IMR-90 (cell line): Measurements from ENCODE around the gene NUDT3. TPM values are rescaled to one million over a fixed set of nuclear protein-coding genes. Genes with fewer than 3 reads are reported as not detected.

Experiments
- ATAC-seq: fragments of 200-7000 bp; cut with Tn5 transposase; 2 replicates; pipeline ENCODE4 v1.9.1; 2020; ENCODE audit warnings: low read depth, mild to moderate bottlenecking, moderate library complexity
- BruUV-seq: library from RNA; stranded (reverse); fragments of 400-500 nt; replicated peaks from 2 replicates; lab custom pipeline; 2021; lab: Mats Ljungman, UMichigan
- CTCF ChIA-PET: fragments of 300-600 bp; formaldehyde crosslinking; extraction: SDS; loops from one replicate; lab custom pipeline; 2021; ENCODE audit warnings: antibody characterized with exemption; lab: Yijun Ruan, JAX
- POLR2A ChIA-PET: fragments of 300-600 bp; sonication (Branson Sonifier 250); formaldehyde crosslinking; loops from one replicate; lab custom pipeline; 2022; ENCODE audit warnings: antibody characterized with exemption; ENCODE audit not compliant: unreplicated experiment; lab: Charles Lee
- DNase-seq: peaks from one replicate; pipeline ENCODE4 v3.0.0; 2013
- H2AFZ ChIP-seq: replicated peaks from 2 replicates; pipeline ENCODE3; 2013; ENCODE audit warnings: low read length, mild to moderate bottlenecking; ENCODE audit not compliant: poor library complexity
- H2AK5ac ChIP-seq: 2 replicates; pipeline ENCODE4 v1.6.1; 2013; ENCODE audit warnings: low read depth, low read length, inconsistent platforms
- H2AK9ac ChIP-seq: replicated peaks from 2 replicates; pipeline ENCODE3; 2013; ENCODE audit warnings: mild to moderate bottlenecking, low read depth, low read length, moderate library complexity; ENCODE audit not compliant: poor library complexity
- H2BK120ac ChIP-seq: 2 replicates; pipeline ENCODE4 v1.6.1; 2013; ENCODE audit warnings: low read depth, low read length, inconsistent platforms
- H2BK15ac ChIP-seq: 3 replicates; pipeline ENCODE4 v1.6.1; 2013; ENCODE audit warnings: low read depth, low read length, inconsistent platforms
- H2BK20ac ChIP-seq: 2 replicates; pipeline ENCODE4 v1.6.1; 2013; ENCODE audit warnings: low read depth, mild to moderate bottlenecking, inconsistent platforms, low read length, moderate library complexity
- H2BK5ac ChIP-seq: 2 replicates; pipeline ENCODE4 v1.6.1; 2013; ENCODE audit warnings: mild to moderate bottlenecking, low read depth, low read length, inconsistent platforms; ENCODE audit not compliant: poor library complexity, severe bottlenecking
- H3K14ac ChIP-seq: replicated peaks from 2 replicates; pipeline ENCODE4 v1.6.1; 2013; ENCODE audit warnings: low read depth, low read length, inconsistent platforms
- H3K18ac ChIP-seq: 2 replicates; pipeline ENCODE4 v1.6.1; 2013; ENCODE audit warnings: low read depth, low read length, control low read depth
- H3K23ac ChIP-seq: 2 replicates; pipeline ENCODE4 v1.6.1; 2013; ENCODE audit warnings: low read depth, low read length, inconsistent platforms
- H3K27ac ChIP-seq: 2 replicates; pipeline ENCODE4 v1.5.1; 2013; ENCODE audit warnings: mild to moderate bottlenecking, control low read depth, low read length; ENCODE audit not compliant: insufficient read depth
- H3K27me3 ChIP-seq: 2 replicates; pipeline ENCODE4 v1.6.1; 2013; ENCODE audit warnings: low read length; ENCODE audit not compliant: control insufficient read depth, insufficient read depth
- H3K36me3 ChIP-seq: 2 replicates; pipeline ENCODE4 v1.6.1; 2013; ENCODE audit warnings: low read length, mixed read lengths; ENCODE audit not compliant: control insufficient read depth, insufficient read depth
- H3K4ac ChIP-seq: 2 replicates; pipeline ENCODE4 v1.6.1; 2013; ENCODE audit warnings: low read depth, low read length, inconsistent platforms
- H3K4me1 ChIP-seq: 2 replicates; pipeline ENCODE4 v1.6.1; 2013; ENCODE audit warnings: low read length, mixed read lengths; ENCODE audit not compliant: control insufficient read depth, insufficient read depth
- H3K4me2 ChIP-seq: 2 replicates; pipeline ENCODE4 v1.6.1; 2013; ENCODE audit warnings: low read depth, mild to moderate bottlenecking, control low read depth, low read length, moderate library complexity
- H3K4me3 ChIP-seq: 2 replicates; pipeline ENCODE4 v1.5.1; 2013; ENCODE audit warnings: low read depth, mild to moderate bottlenecking, control low read depth, low read length, moderate library complexity; ENCODE audit not compliant: insufficient read depth
- H3K56ac ChIP-seq: 2 replicates; pipeline ENCODE4 v1.6.1; 2013; ENCODE audit warnings: low read length, inconsistent platforms; ENCODE audit not compliant: insufficient read depth; ENCODE audit errors: extremely low read depth
- H3K79me1 ChIP-seq, 2 experiments: 2 replicates each; pipeline ENCODE4 v1.6.1; 2013; ENCODE audit warnings: low read length in 2 of 2, inconsistent platforms in 1 of 2, low read depth in 1 of 2
- H3K9ac ChIP-seq: 2 replicates; pipeline ENCODE4 v1.6.1; 2013; ENCODE audit warnings: low read depth, low read length, control low read depth
- H3K9me1 ChIP-seq: 2 replicates; pipeline ENCODE4 v1.6.1; 2013; ENCODE audit warnings: low read length, inconsistent platforms; ENCODE audit not compliant: insufficient read depth
- H3K9me3 ChIP-seq: 2 replicates; pipeline ENCODE4 v1.6.1; 2013; ENCODE audit warnings: low read length; ENCODE audit not compliant: control insufficient read depth, insufficient read depth
- H4K20me1 ChIP-seq: 2 replicates; pipeline ENCODE4 v1.6.1; 2013; ENCODE audit warnings: low read length, inconsistent platforms; ENCODE audit not compliant: insufficient read depth
- H4K5ac ChIP-seq: 2 replicates; pipeline ENCODE4 v1.6.1; 2013; ENCODE audit warnings: mild to moderate bottlenecking, low read depth, low read length, control low read depth
- H4K8ac ChIP-seq, 2 experiments: 2 replicates each; pipeline ENCODE4 v1.6.1; 2013; ENCODE audit warnings: low read depth in 2 of 2, low read length in 2 of 2, control low read depth in 1 of 2, inconsistent platforms in 1 of 2
- H4K91ac ChIP-seq: 2 replicates; pipeline ENCODE4 v1.6.1; 2013; ENCODE audit warnings: low read depth, low read length, inconsistent platforms; ENCODE audit not compliant: insufficient read depth
- BHLHE40 ChIP-seq: fragments of 150-350 bp; IDR thresholded peaks from 2 replicates; pipeline ENCODE4 v1.6.1; 2016; ENCODE audit warnings: mild to moderate bottlenecking, low read depth, low read length
- CEBPB ChIP-seq: IDR thresholded peaks from 2 replicates; pipeline ENCODE4 v1.6.1; 2012; ENCODE audit warnings: low read depth, low read length, improper control_type of control experiment
- CHD1 ChIP-seq: IDR thresholded peaks from 2 replicates; pipeline ENCODE4 v1.6.1; 2012; ENCODE audit warnings: low read depth, low read length, improper control_type of control experiment
- MAFK ChIP-seq: IDR thresholded peaks from 2 replicates; pipeline ENCODE4 v1.6.1; 2012; ENCODE audit warnings: low read depth, low read length, improper control_type of control experiment
- MAZ ChIP-seq: IDR thresholded peaks from 2 replicates; pipeline ENCODE4 v1.6.1; 2012; ENCODE audit warnings: low read depth, mild to moderate bottlenecking, low read length, improper control_type of control experiment, moderate library complexity, borderline replicate concordance
- MXI1 ChIP-seq: IDR thresholded peaks from 2 replicates; pipeline ENCODE4 v1.6.1; 2012; ENCODE audit warnings: low read depth, mild to moderate bottlenecking, low read length, moderate library complexity, borderline replicate concordance
- NFE2L2 ChIP-seq: fragments of 150-350 bp; IDR thresholded peaks from 2 replicates; pipeline ENCODE4 v1.6.1; 2016; ENCODE audit warnings: low read depth, mild to moderate bottlenecking, low read length
- POLR2A ChIP-seq: IDR thresholded peaks from 2 replicates; pipeline ENCODE4 v1.6.1; 2012; ENCODE audit warnings: mild to moderate bottlenecking, low read depth, low read length
- RCOR1 ChIP-seq: IDR thresholded peaks from 2 replicates; pipeline ENCODE4 v1.6.1; 2012; ENCODE audit warnings: mild to moderate bottlenecking, low read length, improper control_type of control experiment; ENCODE audit not compliant: insufficient replicate concordance
- SMC3 ChIP-seq: fragments of 150-350 bp; IDR thresholded peaks from 2 replicates; pipeline ENCODE4 v1.6.1; 2016; ENCODE audit warnings: low read depth, mild to moderate bottlenecking, antibody characterized with exemption, low read length, moderate library complexity
- WGBS, 2 experiments: methylation state at CpG; one replicate each; pipeline versions ENCODE4 v1.1.5 to v1.1.7; 2013; ENCODE audit warnings: missing lambda C conversion rate in 2 of 2; ENCODE audit not compliant: insufficient read length in 1 of 2; ENCODE audit errors: extremely low coverage in 2 of 2; 5-methylcytosine and 5-hydroxymethylcytosine counted together
- dilution Hi-C: fragments of 300-500 bp; cut with HindIII; formaldehyde crosslinking; loops from one replicate; pipeline ENCODE4 v1.14.3; 2018; ENCODE audit warnings: low sequenced_read_pairs; ENCODE audit not compliant: unreplicated experiment
- in situ Hi-C: fragments of 300-500 bp; cut with MboI; formaldehyde crosslinking; loops from 3 replicates; pipeline ENCODE4 v1.14.3; 2019; ENCODE audit warnings: low sequenced_read_pairs, inconsistent platforms, mixed read lengths
- intact Hi-C: fragments of 100-400 bp; cut with micrococcal nuclease; formaldehyde crosslinking; loops from 2 replicates; pipeline ENCODE4 v1.10.0; 2022
- polyA plus RNA-seq, 3 experiments: library from polyadenylated mRNA; depleted of rRNA; stranded (reverse); fragments of >200 nt; gene quantifications; 2 replicates each; pipeline ENCODE4 v1.2.3, GENCODE V29; 2012; ENCODE audit warnings: low replicate concordance in 1 of 3
- total RNA-seq: library from RNA; depleted of rRNA; stranded (reverse); fragments of >200 nt; gene quantifications from 2 replicates; pipeline ENCODE4 v1.2.3, GENCODE V29; 2012
- TF ChIP-seq, protein P1 (sequence below): conservative IDR thresholded peaks from 2 replicates; pipeline ENCODE4 v1.5.1; 2012; ENCODE audit warnings: mild to moderate bottlenecking, low read depth, low read length, improper control_type of control experiment
- TF ChIP-seq, protein P2 (sequence below): fragments of 150-350 bp; IDR thresholded peaks from 2 replicates; pipeline ENCODE4 v1.6.1; 2017; ENCODE audit warnings: mild to moderate bottlenecking, antibody characterized with exemption, low read length, low read depth

Gene NUDT3
- total and polyA plus RNA-seq, 2 of the 4 experiments (the other 2 are of a cell fraction) = 10.1 to 17.2 TPM

DNA sequence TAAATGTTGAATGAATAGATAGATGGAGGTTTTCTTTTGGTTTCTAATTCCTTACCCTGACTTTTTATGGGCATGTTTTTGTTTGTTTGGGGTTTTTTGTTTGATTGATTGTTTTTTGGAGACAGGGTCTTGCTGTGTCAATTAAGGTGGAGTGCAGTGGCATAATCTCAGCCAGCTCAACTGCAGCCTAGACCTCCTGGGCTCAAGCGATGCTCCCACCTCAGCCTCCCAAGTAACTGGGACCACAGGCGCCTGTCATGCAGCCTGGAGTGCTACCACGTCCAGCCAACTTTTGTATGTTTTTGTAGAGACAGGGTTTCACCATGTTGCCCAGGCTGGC lies 1.5 kb upstream of the NUDT3 start:
- H3K9ac ChIP-seq = no peak overlapping the region
- H3K27ac ChIP-seq = no peak overlapping the region
- no peak for ATAC-seq
- no CpG with 5 or more reads among the region's 3 CpGs for WGBS, 2 experiments
- H3K14ac ChIP-seq = no peak overlapping the region
- H3K79me1 ChIP-seq = peaks cover 2 to 23% of the 10 kb centered on the region in 2 experiments
- no peak overlapping the region for H4K5ac ChIP-seq
- no peak overlapping the region for H2BK15ac ChIP-seq
- no peak overlapping the region for H3K23ac ChIP-seq
- no peak overlapping the region for H3K18ac ChIP-seq
- no peaks in the 10 kb centered on the region for H3K4me1 ChIP-seq
- dilution Hi-C loops (no loop called here), in situ Hi-C loops (no loop called here), intact Hi-C loops (loop anchor here (2.0 to 5.0 kb wide), 2 partner anchors 87 to 215 kb away; no protein-coding TSS in a partner anchor)
- BruUV-seq = no TSS peak
- H3K36me3 ChIP-seq = no peaks in the 10 kb centered on the region
- H3K9me1 ChIP-seq = peaks cover 2% of the 10 kb centered on the region; the same call in 1 of the 2 replicates
- CTCF ChIA-PET = interaction anchor here (0.5 to 1.0 kb wide), 2 partner anchors 50 to 128 kb away, joined by 3 to 5 read pairs; no protein-coding TSS in a partner anchor
- no peak overlapping the region for H3K4me3 ChIP-seq
- H2AK9ac ChIP-seq = no peak overlapping the region
- H4K8ac ChIP-seq = no peak overlapping the region
- peaks cover 11% of the 10 kb centered on the region; the same call in 1 of the 2 replicates for H4K20me1 ChIP-seq
- no peaks in the 10 kb centered on the region for H3K9me3 ChIP-seq
- no peak overlapping the region for H2BK20ac ChIP-seq
- H3K4ac ChIP-seq = no peak overlapping the region
- POLR2A ChIA-PET = interaction anchor here (0.6 kb wide), 1 partner anchor 18 kb away, joined by 6 read pairs; no protein-coding TSS in a partner anchor
- TF ChIP-seq, protein P1, sequence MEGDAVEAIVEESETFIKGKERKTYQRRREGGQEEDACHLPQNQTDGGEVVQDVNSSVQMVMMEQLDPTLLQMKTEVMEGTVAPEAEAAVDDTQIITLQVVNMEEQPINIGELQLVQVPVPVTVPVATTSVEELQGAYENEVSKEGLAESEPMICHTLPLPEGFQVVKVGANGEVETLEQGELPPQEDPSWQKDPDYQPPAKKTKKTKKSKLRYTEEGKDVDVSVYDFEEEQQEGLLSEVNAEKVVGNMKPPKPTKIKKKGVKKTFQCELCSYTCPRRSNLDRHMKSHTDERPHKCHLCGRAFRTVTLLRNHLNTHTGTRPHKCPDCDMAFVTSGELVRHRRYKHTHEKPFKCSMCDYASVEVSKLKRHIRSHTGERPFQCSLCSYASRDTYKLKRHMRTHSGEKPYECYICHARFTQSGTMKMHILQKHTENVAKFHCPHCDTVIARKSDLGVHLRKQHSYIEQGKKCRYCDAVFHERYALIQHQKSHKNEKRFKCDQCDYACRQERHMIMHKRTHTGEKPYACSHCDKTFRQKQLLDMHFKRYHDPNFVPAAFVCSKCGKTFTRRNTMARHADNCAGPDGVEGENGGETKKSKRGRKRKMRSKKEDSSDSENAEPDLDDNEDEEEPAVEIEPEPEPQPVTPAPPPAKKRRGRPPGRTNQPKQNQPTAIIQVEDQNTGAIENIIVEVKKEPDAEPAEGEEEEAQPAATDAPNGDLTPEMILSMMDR = no peak
- no peak for TF ChIP-seq MXI1
- TF ChIP-seq MAFK = no peak
- no peak for TF ChIP-seq BHLHE40
- TF ChIP-seq NFE2L2 = no peak
- no peak for TF ChIP-seq CEBPB
- TF ChIP-seq CHD1 = no peak
- TF ChIP-seq RCOR1 = no peak
- no peak for TF ChIP-seq SMC3
- TF ChIP-seq, protein P2, sequence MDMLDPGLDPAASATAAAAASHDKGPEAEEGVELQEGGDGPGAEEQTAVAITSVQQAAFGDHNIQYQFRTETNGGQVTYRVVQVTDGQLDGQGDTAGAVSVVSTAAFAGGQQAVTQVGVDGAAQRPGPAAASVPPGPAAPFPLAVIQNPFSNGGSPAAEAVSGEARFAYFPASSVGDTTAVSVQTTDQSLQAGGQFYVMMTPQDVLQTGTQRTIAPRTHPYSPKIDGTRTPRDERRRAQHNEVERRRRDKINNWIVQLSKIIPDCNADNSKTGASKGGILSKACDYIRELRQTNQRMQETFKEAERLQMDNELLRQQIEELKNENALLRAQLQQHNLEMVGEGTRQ = no peak
- TF ChIP-seq POLR2A = no peak
- TF ChIP-seq MAZ = no peak
- H2BK5ac ChIP-seq = no peak overlapping the region
- H3K4me2 ChIP-seq = no peak overlapping the region
- H3K27me3 ChIP-seq = no peaks in the 10 kb centered on the region
- H2BK120ac ChIP-seq = no peak overlapping the region
- DNase-seq = no peak
- H2AFZ ChIP-seq = no peak overlapping the region
- no peak overlapping the region for H4K91ac ChIP-seq
- H3K56ac ChIP-seq = no peak overlapping the region
- no peak overlapping the region for H2AK5ac ChIP-seq
